ENCODE results near the gene PDE4D. TPM values are rescaled to one million over a fixed set of nuclear protein-coding genes. Genes with fewer than 3 reads are reported as not detected.

The PDE4D gene
- total and polyA plus RNA-seq, 10 of the 15 experiments (the other 5 are each of a cell fraction or from before 2014, with no cell fraction given): 0.87 to 4.1 (median 2.2) TPM

- no peaks in the 10 kb centered on the region; a peak in 1 of 4 replicates for H3K27me3 ChIP-seq (replicated peaks in 1 of 2; ENCODE audit: control insufficient read depth in 2 of 2, insufficient read depth in 2 of 2, low read length in 1 of 2)
- intact Hi-C loops (cut with micrococcal nuclease; ENCODE audit: unreplicated experiment): no loop called here
- H2AFZ ChIP-seq (ENCODE audit: control insufficient read depth, low read depth, low read length): no peak overlapping the region
- H3K36me3 ChIP-seq (ENCODE audit: control insufficient read depth in 2 of 2, insufficient read depth in 2 of 2, low read length in 1 of 2): no peaks in the 10 kb centered on the region
- H3K4me2 ChIP-seq (ENCODE audit: control insufficient read depth, insufficient read depth): no peak overlapping the region
- ChIA-PET POLR2A (no interaction called here), RAD21 (ENCODE audit: unreplicated experiment) (interaction anchor here (2.5 kb wide), 1 partner anchor 11 kb away, joined by 8 read pairs; no protein-coding TSS in a partner anchor), SMC1A (ENCODE audit: uncharacterized antibody, unreplicated experiment) (interaction anchor here (1.2 kb wide), 1 partner anchor 21 kb away, joined by 3 read pairs; no protein-coding TSS in a partner anchor), CTCF (interaction anchor here (0.9 kb wide), 1 partner anchor 12 kb away, joined by 6 read pairs; no protein-coding TSS in a partner anchor)
- in situ Hi-C loops (cut with MboI): loop anchor here (25.0 kb wide), 1 partner anchor 144 kb away; no protein-coding TSS in a partner anchor
- no peak overlapping the region for H3K9ac ChIP-seq (ENCODE audit: control insufficient read depth, insufficient read depth, low read length)
- H3K4me1 ChIP-seq (ENCODE audit: control insufficient read depth, insufficient read depth, low read length): no peaks in the 10 kb centered on the region
- DNase-seq (ENCODE audit: low read depth, low spot score) (no peak), FAIRE-seq (no peak), ATAC-seq (no peak)
- H3K79me2 ChIP-seq (ENCODE audit: control insufficient read depth, insufficient read depth, low read length): no peaks in the 10 kb centered on the region
- no peak overlapping the region for H3K27ac ChIP-seq (ENCODE audit: control insufficient read depth, insufficient read depth)
- 31% methylated on average over 3 of the region's 3 CpGs for WGBS (ENCODE audit: insufficient coverage, insufficient replicate concordance, low lambda C conversion rate, missing lambda C conversion rate)
- no peaks in the 10 kb centered on the region; the same call in 2 of the 3 replicates for H3K9me3 ChIP-seq (replicated peaks; ENCODE audit: control insufficient read depth, insufficient read depth, low read length)
- no TSS peak for BruUV-seq (replicated peaks)
- H4K20me1 ChIP-seq (ENCODE audit: control insufficient read depth, insufficient read depth): no peaks in the 10 kb centered on the region
- H3K4me3 ChIP-seq: no peak overlapping the region
- TF ChIP-seq, protein P1, sequence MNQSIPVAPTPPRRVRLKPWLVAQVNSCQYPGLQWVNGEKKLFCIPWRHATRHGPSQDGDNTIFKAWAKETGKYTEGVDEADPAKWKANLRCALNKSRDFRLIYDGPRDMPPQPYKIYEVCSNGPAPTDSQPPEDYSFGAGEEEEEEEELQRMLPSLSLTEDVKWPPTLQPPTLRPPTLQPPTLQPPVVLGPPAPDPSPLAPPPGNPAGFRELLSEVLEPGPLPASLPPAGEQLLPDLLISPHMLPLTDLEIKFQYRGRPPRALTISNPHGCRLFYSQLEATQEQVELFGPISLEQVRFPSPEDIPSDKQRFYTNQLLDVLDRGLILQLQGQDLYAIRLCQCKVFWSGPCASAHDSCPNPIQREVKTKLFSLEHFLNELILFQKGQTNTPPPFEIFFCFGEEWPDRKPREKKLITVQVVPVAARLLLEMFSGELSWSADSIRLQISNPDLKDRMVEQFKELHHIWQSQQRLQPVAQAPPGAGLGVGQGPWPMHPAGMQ (IDR thresholded peaks at IDR 0.05; ENCODE audit: borderline replicate concordance): no peak
- TF ChIP-seq LARP7 (IDR thresholded peaks at IDR 0.05): no peak
- no peak for TF ChIP-seq HCFC1 (IDR thresholded peaks at IDR 0.05; ENCODE audit: low read length)
- no peak for TF ChIP-seq ZNF207 (IDR thresholded peaks at IDR 0.05; ENCODE audit: borderline replicate concordance)
- no peak for TF ChIP-seq RAD51 (IDR thresholded peaks at IDR 0.05)
- TF ChIP-seq ZNF24 (IDR thresholded peaks at IDR 0.05): no peak
- no peak for TF ChIP-seq CREB1 (IDR thresholded peaks at IDR 0.05; ENCODE audit: low read depth)
- no peak for TF ChIP-seq MTA2 (IDR thresholded peaks at IDR 0.05; ENCODE audit: low read depth)
- TF ChIP-seq ETV6 (conservative IDR thresholded peaks at IDR 0.05 in 1 of 2, IDR thresholded peaks at IDR 0.05 in 1 of 2; ENCODE audit: borderline replicate concordance in 1 of 2, low read depth in 1 of 2): no peak
- no peak for TF ChIP-seq EGR1 (IDR thresholded peaks at IDR 0.05; ENCODE audit: borderline replicate concordance in 1 of 2, low read depth in 2 of 2, low read length in 2 of 2)
Observed at GRCh38 chr5:59517926-59518585, 375.5 kb downstream of the PDE4D start.

Data from GM12878 (cell line).